GM19395 (cell line): ENCODE data around the gene USP31.

Experiments
- ATAC-seq: cut with Tn5 transposase; IDR thresholded peaks from one replicate; pipeline ENCODE4 v1.9.1; 2021; ENCODE audit warnings: mild to moderate bottlenecking, moderate library complexity; ENCODE audit not compliant: unreplicated experiment

USP31 gene

DNA sequence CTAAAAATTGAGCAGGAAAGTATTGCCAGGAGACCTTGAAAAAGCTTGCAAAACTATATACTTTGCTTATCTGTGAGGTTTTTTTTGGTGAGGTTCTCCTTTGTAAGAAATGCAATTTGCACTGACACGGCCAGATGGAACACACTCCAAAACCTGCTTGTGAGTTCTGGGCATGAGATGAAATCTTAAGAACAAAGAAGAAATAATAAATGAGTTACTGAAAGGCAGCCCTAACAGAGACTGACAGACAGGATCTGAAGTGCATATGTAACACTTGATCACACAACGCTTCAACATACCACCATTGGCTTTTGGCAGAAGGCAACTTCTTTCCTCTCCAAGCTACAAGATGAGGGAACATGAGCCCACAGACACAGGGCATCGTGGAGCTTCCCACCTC, 82.6 kb downstream of the USP31 start:
- no peak for ATAC-seq

DNA sequence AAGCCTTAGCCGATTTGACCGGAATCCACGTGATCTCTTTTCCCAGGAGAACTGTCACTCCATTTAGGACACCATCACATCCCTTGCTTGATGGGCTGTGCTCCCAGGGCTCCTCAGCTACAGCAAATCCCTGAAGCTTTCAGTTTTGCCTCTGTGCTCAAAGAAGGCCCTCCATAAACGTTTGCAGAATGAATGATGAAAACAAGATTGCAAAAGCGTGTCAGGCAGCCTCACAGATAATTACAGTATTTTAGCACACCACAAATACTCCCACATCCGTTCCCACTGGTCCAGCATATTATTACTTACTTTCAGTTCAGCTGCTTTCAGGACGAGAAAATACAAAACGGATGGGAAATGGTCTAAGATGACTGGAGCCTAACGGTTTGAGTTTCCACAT, 84.6 kb downstream of the USP31 start:
- no peak for ATAC-seq

DNA sequence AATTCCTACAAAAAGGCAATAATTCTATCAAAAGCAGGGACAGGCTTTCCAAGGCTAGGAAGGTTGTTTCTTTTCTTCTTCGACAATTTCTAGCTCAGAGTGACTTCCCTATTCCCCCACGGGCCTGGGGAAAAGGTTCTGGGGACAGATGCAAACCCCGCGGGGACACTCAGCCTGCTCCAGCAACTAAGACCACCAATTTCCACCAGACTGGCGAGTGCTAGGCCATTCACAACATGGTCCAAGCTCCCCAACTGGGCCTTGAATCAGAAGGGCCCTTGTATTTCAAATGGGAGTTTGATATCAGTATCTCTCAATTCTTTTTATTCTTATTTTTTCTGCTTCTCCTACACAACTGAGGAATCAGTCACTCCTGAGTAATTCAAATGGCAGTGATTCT, 86.7 kb downstream of the USP31 start:
- ATAC-seq: no peak

DNA sequence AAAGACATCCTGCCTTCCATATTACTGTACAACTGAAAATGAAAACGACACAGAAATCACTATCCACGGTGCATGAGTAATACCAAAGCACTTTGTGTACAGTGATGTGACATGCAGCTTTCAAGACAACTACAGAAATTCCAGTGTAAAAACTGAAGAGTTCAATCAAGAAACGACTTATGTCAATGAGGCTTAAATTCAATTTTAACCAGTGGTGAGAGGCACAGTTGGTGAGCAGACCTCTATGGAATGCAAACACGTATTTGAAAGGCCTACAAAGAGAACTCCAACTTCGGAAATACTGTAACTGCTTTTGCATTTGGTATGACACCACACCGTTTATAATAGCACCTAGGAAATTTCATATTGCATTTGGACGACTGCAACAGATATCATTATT, 87.6 kb downstream of the USP31 start:
- ATAC-seq: no peak

DNA sequence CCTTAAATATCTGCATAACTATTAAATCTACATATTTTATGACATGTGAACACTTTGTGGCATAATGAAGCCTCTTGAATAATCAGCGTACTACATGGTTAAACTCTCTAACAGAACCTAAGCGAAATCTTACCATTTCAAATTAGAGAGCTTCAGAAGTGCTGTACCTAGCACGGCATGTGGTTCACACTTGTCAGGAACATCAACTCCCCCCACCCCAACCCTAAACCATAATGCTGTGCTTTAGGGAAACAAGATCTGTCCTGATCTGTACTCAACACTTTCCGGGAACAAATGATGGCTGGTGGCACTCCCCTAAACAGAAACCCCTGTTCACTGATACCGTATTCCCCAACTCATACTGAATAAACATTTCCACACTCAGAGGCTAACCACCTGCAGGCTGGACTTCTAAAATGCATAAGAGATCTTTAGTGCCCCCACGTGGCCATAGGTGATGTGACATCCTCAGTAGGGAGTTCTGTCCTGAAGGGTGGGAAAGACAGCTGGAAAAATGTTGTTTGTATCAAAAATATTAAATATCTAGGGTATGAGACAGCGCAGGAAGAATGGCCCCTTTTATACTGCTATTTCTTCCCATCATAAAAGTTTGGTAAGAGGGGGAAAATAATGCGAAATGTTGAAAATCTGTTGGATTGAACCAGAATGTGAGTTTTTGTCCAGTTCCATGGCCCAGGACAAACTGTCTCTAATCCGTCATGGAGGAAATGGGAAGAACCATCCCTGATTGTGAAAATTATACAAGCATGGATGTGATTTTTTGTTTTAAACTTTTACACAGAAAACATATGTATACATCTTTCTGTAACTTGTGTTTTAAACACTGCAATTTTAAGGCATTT, 88.6 kb downstream of the USP31 start:
- ATAC-seq: no peak

- no peak for ATAC-seq
Measured at GRCh38 chr16:23059433-23059832, 89.8 kb downstream of the USP31 start.

- no peak for ATAC-seq
Measured at GRCh38 chr16:23058576-23058975, 90.7 kb downstream of the USP31 start.

DNA sequence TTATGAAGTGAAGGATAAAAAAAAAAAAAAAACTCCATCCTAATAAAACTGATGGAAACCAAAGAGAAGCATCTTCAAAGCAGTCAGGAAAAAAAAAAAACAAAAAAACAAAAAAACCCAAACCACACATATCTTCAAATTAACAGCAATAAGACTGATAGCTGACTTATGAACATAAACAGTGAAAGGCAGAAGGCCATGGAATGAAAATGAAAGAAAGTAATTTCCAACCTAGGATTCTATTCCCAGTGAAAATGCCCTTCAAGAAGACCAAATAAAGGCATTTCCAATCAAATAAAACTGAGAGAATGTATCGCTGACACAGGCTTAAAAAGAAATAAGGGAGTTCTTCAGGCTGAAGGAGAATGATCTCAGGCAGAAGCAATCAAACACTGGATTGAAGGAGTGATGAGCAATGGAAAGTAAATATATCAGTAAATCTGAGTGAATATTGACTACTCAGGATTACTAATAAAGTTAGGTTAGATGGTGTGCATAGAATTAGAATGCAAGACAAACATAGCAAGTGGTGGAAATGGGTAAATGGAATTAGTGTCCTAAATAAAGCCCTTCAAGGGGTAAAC, 92.1 kb downstream of the USP31 start:
- no peak for ATAC-seq

DNA sequence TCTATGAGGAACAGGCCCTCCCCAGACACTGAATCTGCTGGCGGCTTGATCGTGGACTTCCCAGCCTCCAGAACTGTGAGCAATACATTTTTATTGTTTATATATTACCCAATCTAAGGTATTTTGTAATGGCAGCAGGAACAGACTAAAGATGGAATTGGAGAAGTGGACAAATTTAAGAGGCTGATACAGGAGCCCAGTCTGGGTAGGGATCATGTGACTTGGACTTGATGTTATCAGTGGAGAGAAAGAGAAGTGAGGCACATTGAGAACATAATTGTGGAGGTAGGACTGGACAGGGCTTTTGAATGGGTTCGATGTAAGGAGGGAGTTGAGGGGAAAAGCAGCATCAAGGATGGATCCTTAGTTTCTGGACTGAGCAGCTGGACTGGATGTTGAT, 93.8 kb downstream of the USP31 start:
- ATAC-seq: no peak

DNA sequence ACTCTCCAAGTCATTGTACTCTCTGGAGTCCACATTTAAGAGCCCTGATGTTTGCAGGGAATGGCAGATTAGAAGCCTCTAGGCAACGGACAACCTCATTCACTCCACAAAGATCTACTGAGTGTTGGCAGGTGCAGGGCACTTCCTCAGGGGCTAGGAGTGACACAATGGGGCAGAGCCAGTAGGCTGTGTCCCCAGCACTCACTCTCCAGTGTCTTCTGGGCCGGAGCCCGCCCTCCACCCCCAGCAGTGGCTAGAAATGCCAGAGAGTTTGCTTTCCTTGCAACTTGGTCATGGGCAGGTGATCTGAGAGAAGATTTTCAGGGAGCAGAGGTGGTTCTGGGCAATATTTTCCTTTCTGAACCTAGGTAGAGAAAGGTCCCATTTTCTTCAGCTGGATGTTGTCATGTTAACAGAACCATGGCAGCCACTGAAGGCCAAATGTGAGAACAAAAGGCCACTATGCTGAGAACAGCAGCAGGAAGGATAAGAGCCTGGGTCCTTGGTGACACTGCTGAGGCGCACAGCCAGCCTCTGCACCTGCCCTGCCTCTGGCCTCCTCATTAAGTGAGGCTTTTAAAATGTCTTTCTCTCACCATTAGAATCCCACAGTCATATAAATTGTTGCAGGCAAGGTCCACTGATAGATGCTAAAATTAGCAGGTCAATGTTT, 96.2 kb downstream of the USP31 start:
- no peak for ATAC-seq

DNA sequence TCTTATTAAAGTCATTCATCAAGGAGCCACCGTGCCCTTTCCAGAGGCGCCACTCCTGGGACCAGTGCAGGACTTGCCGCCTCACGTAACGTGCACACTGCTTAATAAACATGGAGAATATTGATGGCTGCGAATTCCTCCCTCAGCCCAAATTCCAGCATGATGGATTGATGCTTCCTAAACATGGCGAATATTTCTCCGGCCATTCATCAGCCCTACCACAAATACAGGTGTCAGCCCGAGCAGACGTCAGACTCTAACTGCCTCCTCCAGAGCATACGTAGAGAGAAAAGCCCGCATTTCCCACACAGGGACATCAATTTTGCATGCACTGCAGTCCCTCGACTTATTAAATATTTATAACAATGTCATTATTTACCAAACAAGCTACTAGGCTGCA, 97.0 kb downstream of the USP31 start:
- no peak for ATAC-seq

- ATAC-seq: no peak
Measured at GRCh38 chr16:23051587-23051986, 97.7 kb downstream of the USP31 start.

DNA sequence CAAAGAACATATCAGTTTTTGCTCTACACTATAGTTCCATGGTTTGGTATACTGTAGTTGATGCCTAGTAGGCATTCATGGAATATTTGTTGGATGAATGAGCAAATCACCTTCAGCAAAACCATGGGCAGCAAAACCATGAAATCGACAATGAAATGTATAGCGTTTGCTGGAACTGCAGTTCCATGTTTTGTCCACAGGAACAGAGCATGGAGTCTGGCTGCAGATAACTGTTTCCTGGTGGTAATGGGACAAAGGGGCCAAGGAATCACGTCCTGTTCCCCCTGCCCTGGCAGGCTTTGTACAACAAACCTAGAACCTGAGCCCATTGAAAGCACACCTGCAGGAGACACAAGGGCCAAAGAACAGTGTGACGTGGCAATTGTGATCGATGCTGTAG, 101.1 kb downstream of the USP31 start:
- ATAC-seq: no peak

GRCh38 chr16:23045025-23045424, 104.2 kb downstream of the USP31 start:
- ATAC-seq: no peak

GRCh38 chr16:23040246-23040645, 109.0 kb downstream of the USP31 start:
- no peak for ATAC-seq

- ATAC-seq: no peak
Measured at GRCh38 chr16:23039118-23039517, 110.1 kb downstream of the USP31 start.

DNA sequence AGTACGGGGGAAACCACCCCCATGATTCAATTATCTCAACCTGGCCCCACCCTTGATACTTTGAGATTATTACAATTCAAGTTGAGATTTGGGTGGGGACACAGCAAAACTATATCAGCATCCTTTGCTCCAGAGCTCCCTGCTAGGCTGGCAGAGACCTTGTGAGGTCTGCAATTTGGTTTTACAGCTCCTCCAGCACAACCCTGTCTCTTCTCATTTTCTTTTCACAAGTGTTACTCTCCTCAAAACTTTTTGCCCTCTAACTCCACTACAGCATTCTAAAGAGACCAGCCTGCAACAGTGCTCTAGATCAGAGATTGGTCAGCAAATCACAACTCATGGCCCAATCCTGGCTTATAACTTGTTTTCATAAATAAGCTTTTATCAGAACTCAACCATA, 114.0 kb downstream of the USP31 start:
- no peak for ATAC-seq

- ATAC-seq: no peak
Measured at GRCh38 chr16:23031508-23032098, 117.6 kb downstream of the USP31 start.

- ATAC-seq: no peak
Measured at GRCh38 chr16:23029733-23030420, 119.4 kb downstream of the USP31 start.

- no peak for ATAC-seq
Measured at GRCh38 chr16:23027386-23027785, 121.9 kb downstream of the USP31 start.

DNA sequence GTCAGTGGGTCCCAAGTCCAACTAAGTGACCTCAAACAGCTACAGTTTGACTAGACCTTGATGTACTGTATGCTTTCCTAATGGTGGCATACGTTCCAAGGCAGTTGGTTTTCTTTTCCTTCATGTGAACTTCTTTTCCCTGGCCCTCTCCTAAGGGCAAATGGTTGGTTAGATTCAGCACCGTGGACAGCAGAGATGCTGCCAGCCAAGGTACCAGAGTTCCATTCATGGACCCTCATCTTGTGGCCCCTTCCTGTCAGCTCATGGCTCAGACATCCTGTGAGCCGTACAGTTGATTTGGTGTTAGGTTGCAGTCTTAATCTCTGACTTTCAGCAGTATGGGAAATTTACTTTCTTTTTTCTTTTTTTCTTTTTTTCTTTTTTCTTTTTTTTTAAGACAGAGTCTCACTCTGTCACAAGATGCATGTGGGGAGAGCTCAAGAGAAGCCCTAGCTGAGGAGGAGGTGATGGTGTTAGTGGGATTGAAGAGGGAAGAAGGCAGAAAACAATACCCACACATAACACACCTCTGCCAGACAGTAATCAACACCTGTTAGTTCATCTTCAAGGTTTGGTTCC, 122.4 kb downstream of the USP31 start:
- no peak for ATAC-seq
